T-helper 2 cell treated with Interferon-gamma antibody and Interleukin-4, amounts not matched to agents 100 ng/mL and 5 ng/mL, for 36 hours (primary cell): Measurements from ENCODE around the gene RTEL1. TPM values are rescaled to one million over a fixed set of nuclear protein-coding genes. Genes with fewer than 3 reads are reported as not detected.
"Not testable (repeated sequence)": the region's sequence is repeated elsewhere in the genome, so short reads cannot be mapped to it uniquely, and the experiment has no call there.

Experiments used
- intact Hi-C: fragments of 100-400 bp; cut with micrococcal nuclease; formaldehyde crosslinking; loops from one replicate; pipeline ENCODE4 v1.15.1; 2023
- total RNA-seq: library from RNA; stranded (reverse); gene quantifications from 2 replicates; pipeline ENCODE4 v1.2.3, GENCODE V29; 2022

Gene RTEL1
- total RNA-seq, 1 donor from 2014 or later, result 49.5 TPM

GRCh38 chr20:63706027-63706695, 48.0 kb downstream of the RTEL1 start:
- intact Hi-C loops, result loop anchor here (2.0 to 5.0 kb wide), 3 partner anchors 31 to 169 kb away; partner anchors contain the start of genes LIME1 and PTK6

GRCh38 chr20:63706852-63707557, 48.9 kb downstream of the RTEL1 start:
- intact Hi-C loops, result loop anchor here (1.0 to 5.0 kb wide), 5 partner anchors 30 to 170 kb away; partner anchors contain the start of genes LIME1, PTK6 and RTEL1

GRCh38 chr20:63707558-63708300, 49.6 kb downstream of the RTEL1 start, which contains the start of the genes ARFRP1 and ZGPAT:
Gene ARFRP1, minus strand, starts transcription at chr20:63707976. Its CDS starts 885 bp downstream, at chr20:63707091.
Gene ZGPAT, plus strand, starts transcription at chr20:63708039. Its CDS starts 542 bp downstream, at chr20:63708581.
- intact Hi-C loops, result loop anchor here (1.0 to 5.0 kb wide), 5 partner anchors 29 to 170 kb away; partner anchors contain the start of genes LIME1, PTK6 and RTEL1

- intact Hi-C loops, result loop anchor here (5.0 kb wide), 1 partner anchor 171 kb away; the partner anchor contains the start of gene PTK6
These were observed 50.4 kb downstream of the RTEL1 start for GRCh38 chr20:63708301-63709148.

- intact Hi-C loops, result loop anchor here (5.0 kb wide), 1 partner anchor 172 kb away; the partner anchor contains the start of gene PTK6
These were observed 51.0 kb downstream of the RTEL1 start for GRCh38 chr20:63709149-63709527.

- intact Hi-C loops, result no loop called here
These were observed 53.1 kb downstream of the RTEL1 start for GRCh38 chr20:63711085-63711645.

- intact Hi-C loops, result no loop called here
These were observed 54.1 kb downstream of the RTEL1 start for GRCh38 chr20:63712191-63712590.

GRCh38 chr20:63714858-63715257, 56.7 kb downstream of the RTEL1 start:
- intact Hi-C loops, result no loop called here

- intact Hi-C loops, result no loop called here
These were observed 60.9 kb downstream of the RTEL1 start for GRCh38 chr20:63718996-63719395.

- intact Hi-C loops, result not testable (repeated sequence)
These were observed 65.0 kb downstream of the RTEL1 start for GRCh38 chr20:63722967-63723622.

- intact Hi-C loops, result loop anchor here (10.0 kb wide), 1 partner anchor 135 kb away; the partner anchor contains the start of genes ABHD16B and TPD52L2
These were observed 72.1 kb downstream of the RTEL1 start for GRCh38 chr20:63730189-63730733.

- intact Hi-C loops, result loop anchor here (10.0 kb wide), 1 partner anchor 133 kb away; the partner anchor contains the start of genes ABHD16B and TPD52L2
These were observed 73.3 kb downstream of the RTEL1 start for GRCh38 chr20:63731410-63731809.

GRCh38 chr20:63732118-63733095, 74.3 kb downstream of the RTEL1 start:
- intact Hi-C loops, result loop anchor here (10.0 kb wide), 1 partner anchor 132 kb away; the partner anchor contains the start of genes ABHD16B and TPD52L2

GRCh38 chr20:63733117-63733516, 75.0 kb downstream of the RTEL1 start:
- intact Hi-C loops, result loop anchor here (10.0 kb wide), 1 partner anchor 132 kb away; the partner anchor contains the start of genes ABHD16B and TPD52L2

- intact Hi-C loops, result loop anchor here (10.0 kb wide), 1 partner anchor 131 kb away; the partner anchor contains the start of genes ABHD16B and TPD52L2
These were observed 75.5 kb downstream of the RTEL1 start for GRCh38 chr20:63733579-63734081.

- intact Hi-C loops, result loop anchor here (10.0 kb wide), 1 partner anchor 130 kb away; the partner anchor contains the start of genes ABHD16B and TPD52L2
These were observed 76.2 kb downstream of the RTEL1 start for GRCh38 chr20:63734111-63734945.
